GM21381 (cell line): ENCODE measurements around the gene RAP1A.
"Not testable (repeated sequence)": the region's sequence is repeated elsewhere in the genome, so short reads cannot be mapped to it uniquely, and the experiment has no call there.

Experiments
- ATAC-seq: cut with Tn5 transposase; IDR thresholded peaks from one replicate; pipeline ENCODE4 v1.9.1; 2021; ENCODE audit warnings: mild to moderate bottlenecking, moderate library complexity; ENCODE audit not compliant: unreplicated experiment

Gene RAP1A

GRCh38 chr1:111660204-111661150 lies 40.9 kb downstream of the RAP1A start:
- no peak for ATAC-seq

GRCh38 chr1:111664652-111665051 lies 45.1 kb downstream of the RAP1A start:
- no peak for ATAC-seq

GRCh38 chr1:111665497-111665896 lies 45.9 kb downstream of the RAP1A start:
- ATAC-seq, result no peak

GRCh38 chr1:111666828-111667227 lies 47.2 kb downstream of the RAP1A start:
- no peak for ATAC-seq

GRCh38 chr1:111669268-111669667 lies 49.7 kb downstream of the RAP1A start:
- no peak for ATAC-seq

- ATAC-seq, result no peak
Observed at GRCh38 chr1:111671852-111672251, 52.3 kb downstream of the RAP1A start.

GRCh38 chr1:111672331-111672730 lies 52.7 kb downstream of the RAP1A start:
- no peak for ATAC-seq

GRCh38 chr1:111677604-111678003 lies 58.0 kb downstream of the RAP1A start:
- ATAC-seq, result no peak

GRCh38 chr1:111679541-111679940 lies 60.0 kb downstream of the RAP1A start:
- no peak for ATAC-seq

- not testable (repeated sequence) for ATAC-seq
Observed at GRCh38 chr1:111680212-111680800, 60.7 kb downstream of the RAP1A start.

- ATAC-seq, result not testable (repeated sequence)
Observed at GRCh38 chr1:111685293-111686153, 65.9 kb downstream of the RAP1A start.

- ATAC-seq, result no peak
Observed at GRCh38 chr1:111690306-111690617, 70.7 kb downstream of the RAP1A start.

GRCh38 chr1:111691886-111692285 lies 72.3 kb downstream of the RAP1A start:
- ATAC-seq, result no peak

- ATAC-seq, result no peak
Observed at GRCh38 chr1:111695801-111696200, 76.2 kb downstream of the RAP1A start.

- no peak for ATAC-seq
Observed at GRCh38 chr1:111696330-111696729, 76.7 kb downstream of the RAP1A start.

GRCh38 chr1:111699268-111699667 lies 79.7 kb downstream of the RAP1A start:
- no peak for ATAC-seq

- no peak for ATAC-seq
Observed at GRCh38 chr1:111702504-111703050, 83.0 kb downstream of the RAP1A start.

GRCh38 chr1:111704240-111704639 lies 84.7 kb downstream of the RAP1A start:
- ATAC-seq, result no peak

- no peak for ATAC-seq
Observed at GRCh38 chr1:111704776-111705175, 85.2 kb downstream of the RAP1A start.

- no peak for ATAC-seq
Observed at GRCh38 chr1:111705841-111706240, 86.3 kb downstream of the RAP1A start.

- no peak for ATAC-seq
Observed at GRCh38 chr1:111706921-111707320, 87.3 kb downstream of the RAP1A start.
